Kidney epithelial cell (primary cell): Measurements from ENCODE around the gene PRKAR1B. TPM values are rescaled to one million over a fixed set of nuclear protein-coding genes. Genes with fewer than 3 reads are reported as not detected.

Experiments used
- DNase-seq: peaks from one replicate; pipeline ENCODE4 v3.0.0-alpha.2; 2010; ENCODE audit warnings: low read depth
- H3K27me3 ChIP-seq: 2 replicates; pipeline ENCODE4 v1.6.0; 2011; ENCODE audit warnings: low read length; ENCODE audit not compliant: control insufficient read depth, insufficient read depth
- H3K36me3 ChIP-seq: 2 replicates; pipeline ENCODE4 v1.5.1; 2011; ENCODE audit warnings: low read length; ENCODE audit not compliant: control insufficient read depth, insufficient read depth
- H3K4me3 ChIP-seq: 2 replicates; pipeline ENCODE4 v1.5.1; 2011; ENCODE audit warnings: low read depth, mild to moderate bottlenecking, control low read depth, low read length
- CTCF ChIP-seq: IDR thresholded peaks from 2 replicates; pipeline ENCODE4 v1.5.1; 2011; ENCODE audit warnings: mild to moderate bottlenecking, moderate library complexity, low read length, control low read depth, inconsistent platforms; ENCODE audit not compliant: insufficient read depth, poor library complexity, severe bottlenecking
- total RNA-seq: library from RNA; depleted of rRNA; stranded (reverse); fragments of >200 nt; gene quantifications from 2 replicates; pipeline ENCODE4 v1.2.3, GENCODE V29; 2015

PRKAR1B gene
- total RNA-seq, 1 donor from 2014 or later: 23.8 TPM

DNA sequence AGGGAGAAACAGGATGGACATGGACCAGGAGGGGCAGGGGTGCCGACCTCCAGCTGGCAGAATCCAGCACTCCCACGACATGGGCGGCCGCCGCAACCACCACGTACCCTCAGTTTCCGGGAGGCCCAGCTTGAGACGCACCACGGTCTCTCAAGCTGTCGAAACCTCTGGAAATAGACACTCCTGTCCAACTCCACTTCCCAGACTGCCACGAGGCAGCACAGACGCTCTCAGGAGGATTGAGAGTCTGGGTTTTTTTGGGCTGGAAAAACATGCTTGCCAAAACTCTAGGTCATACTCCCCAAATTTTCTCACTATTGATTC lies 169.6 kb downstream of the PRKAR1B start:
- Histone ChIP-seq H3K36me3 (no peaks in the 10 kb centered on the region), H3K4me3 (no peak overlapping the region), H3K27me3 (peaks cover 17% of the 10 kb centered on the region)
- no peak for DNase-seq
- TF ChIP-seq CTCF: no peak

DNA sequence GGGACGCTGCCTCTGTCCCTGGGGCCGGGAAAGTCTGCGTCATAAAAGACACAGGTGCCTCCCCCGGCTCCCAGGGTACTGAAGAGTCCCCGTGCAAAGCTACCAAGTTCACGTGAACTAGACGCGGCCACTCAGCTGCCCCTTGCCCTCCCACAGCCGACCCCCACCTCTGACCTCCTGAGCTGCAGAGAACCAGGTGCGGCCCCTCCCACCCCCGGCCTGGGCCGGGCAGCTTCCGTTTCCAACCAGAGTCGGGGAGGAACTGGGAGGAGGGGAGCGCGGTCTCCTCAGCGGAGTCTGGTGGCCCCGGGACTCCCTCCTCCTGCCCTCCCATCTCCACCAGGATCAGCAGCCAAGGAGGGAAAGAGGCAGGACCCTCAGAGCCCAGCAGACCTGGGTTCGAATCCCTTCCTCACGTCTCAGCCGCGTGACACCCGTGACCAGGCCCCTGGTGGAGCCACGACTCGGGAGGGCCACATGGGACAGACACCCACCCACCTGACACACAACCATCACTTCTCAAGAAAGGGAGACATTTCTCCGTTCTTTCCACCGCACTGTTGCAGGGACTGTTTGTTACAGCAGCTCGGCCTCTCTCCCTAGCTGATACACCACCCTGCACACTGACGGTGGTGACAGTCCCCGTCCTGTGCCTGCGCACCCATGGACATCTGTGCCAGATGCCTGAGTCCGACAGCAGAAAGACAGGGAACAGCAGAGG lies 170.1 kb downstream of the PRKAR1B start:
- peaks cover 18% of the 10 kb centered on the region for H3K27me3 ChIP-seq
- no peaks in the 10 kb centered on the region for H3K36me3 ChIP-seq
- DNase-seq: no peak
- TF ChIP-seq CTCF: no peak
- no peak overlapping the region for H3K4me3 ChIP-seq

GRCh38 chr7:556291-556826 lies 170.7 kb downstream of the PRKAR1B start:
- Histone ChIP-seq H3K36me3 (no peaks in the 10 kb centered on the region), H3K4me3 (no peak overlapping the region), H3K27me3 (peaks cover 18% of the 10 kb centered on the region)
- TF ChIP-seq CTCF: no peak
- DNase-seq: no peak

DNA sequence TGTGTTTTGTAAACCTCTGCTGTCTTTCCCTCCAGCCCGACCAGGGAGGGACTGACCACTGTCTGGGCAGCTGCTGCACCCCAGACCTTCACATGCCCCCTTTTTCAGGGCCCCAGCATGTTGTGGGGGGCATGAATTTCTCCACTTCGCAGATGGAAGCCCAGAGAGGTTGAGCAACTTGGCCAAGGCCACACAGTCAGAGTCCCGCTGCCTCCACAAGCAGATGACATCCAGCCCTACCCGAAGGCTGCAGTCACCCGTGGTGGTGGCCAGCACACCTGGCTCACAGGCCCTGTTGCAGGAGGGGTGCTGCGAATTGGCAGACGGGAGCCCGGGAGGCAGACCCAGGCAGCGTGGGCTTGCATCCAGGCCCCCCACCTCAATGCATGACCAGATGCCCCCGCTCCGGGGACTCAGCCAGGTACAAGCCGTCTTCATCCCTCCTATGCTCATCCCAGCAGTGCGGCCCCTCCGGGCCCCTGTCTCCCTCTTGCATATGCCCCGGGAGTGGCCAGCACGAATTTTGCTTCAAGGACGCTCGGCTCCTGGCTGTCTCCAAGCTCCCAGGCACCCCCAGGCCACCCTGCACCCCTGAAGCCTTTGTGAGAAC lies 171.4 kb downstream of the PRKAR1B start:
- H3K27me3 ChIP-seq: peaks cover 18% of the 10 kb centered on the region
- no peak for TF ChIP-seq CTCF
- no peak overlapping the region for H3K4me3 ChIP-seq
- H3K36me3 ChIP-seq: no peaks in the 10 kb centered on the region
- no peak for DNase-seq

DNA sequence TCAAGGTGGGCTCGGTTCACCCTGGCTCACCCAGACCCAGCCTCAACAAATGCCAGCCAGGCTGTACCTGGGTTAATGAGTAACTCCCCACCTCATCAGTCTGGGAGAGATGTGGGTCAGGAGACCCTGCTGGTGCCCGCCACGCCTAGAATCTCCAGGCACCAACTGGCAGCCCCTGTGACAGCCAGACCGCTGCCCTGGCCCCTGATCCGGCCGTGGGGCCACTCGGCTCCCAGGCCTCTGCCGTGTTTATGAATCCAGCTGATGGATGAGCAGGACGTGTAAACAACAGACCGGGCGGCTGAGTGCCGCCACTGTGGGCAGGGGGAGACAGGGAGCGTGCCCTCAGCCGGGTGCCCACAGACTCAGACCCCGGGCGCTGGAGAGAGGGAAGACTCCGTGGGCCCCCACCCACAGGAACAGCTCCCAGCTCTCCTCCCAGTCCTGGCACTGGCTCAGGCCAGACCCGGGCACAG lies 173.4 kb downstream of the PRKAR1B start:
- no peak for DNase-seq
- no peak for TF ChIP-seq CTCF
- peaks cover 18% of the 10 kb centered on the region for H3K27me3 ChIP-seq
- no peaks in the 10 kb centered on the region for H3K36me3 ChIP-seq
- no peak overlapping the region for H3K4me3 ChIP-seq
